Measurements from ENCODE around the gene ITPR3. TPM values are rescaled to one million over a fixed set of nuclear protein-coding genes. Genes with fewer than 3 reads are reported as not detected.

ITPR3 gene
- total and polyA plus RNA-seq, 3 donors from 2014 or later: 58.2 to 146 (median 80.3) TPM

GRCh38 chr6:33738153-33738552 lies 117.0 kb downstream of the ITPR3 start:
- peaks cover 4% of the 10 kb centered on the region for H3K4me1 ChIP-seq
- no peak overlapping the region for H3K27ac ChIP-seq
- no peak for TF ChIP-seq POLR2A (IDR thresholded peaks at IDR 0.05)
- TF ChIP-seq, protein P1, sequence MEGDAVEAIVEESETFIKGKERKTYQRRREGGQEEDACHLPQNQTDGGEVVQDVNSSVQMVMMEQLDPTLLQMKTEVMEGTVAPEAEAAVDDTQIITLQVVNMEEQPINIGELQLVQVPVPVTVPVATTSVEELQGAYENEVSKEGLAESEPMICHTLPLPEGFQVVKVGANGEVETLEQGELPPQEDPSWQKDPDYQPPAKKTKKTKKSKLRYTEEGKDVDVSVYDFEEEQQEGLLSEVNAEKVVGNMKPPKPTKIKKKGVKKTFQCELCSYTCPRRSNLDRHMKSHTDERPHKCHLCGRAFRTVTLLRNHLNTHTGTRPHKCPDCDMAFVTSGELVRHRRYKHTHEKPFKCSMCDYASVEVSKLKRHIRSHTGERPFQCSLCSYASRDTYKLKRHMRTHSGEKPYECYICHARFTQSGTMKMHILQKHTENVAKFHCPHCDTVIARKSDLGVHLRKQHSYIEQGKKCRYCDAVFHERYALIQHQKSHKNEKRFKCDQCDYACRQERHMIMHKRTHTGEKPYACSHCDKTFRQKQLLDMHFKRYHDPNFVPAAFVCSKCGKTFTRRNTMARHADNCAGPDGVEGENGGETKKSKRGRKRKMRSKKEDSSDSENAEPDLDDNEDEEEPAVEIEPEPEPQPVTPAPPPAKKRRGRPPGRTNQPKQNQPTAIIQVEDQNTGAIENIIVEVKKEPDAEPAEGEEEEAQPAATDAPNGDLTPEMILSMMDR (IDR thresholded peaks at IDR 0.05): no peak
- no peak overlapping the region for H3K4me3 ChIP-seq
- WGBS, 2 donors: 96 to 99% methylated on average over 9 of the region's 9 CpGs
- H3K9me3 ChIP-seq: no peaks in the 10 kb centered on the region
- H3K36me3 ChIP-seq (ENCODE audit: low read depth, missing control alignments): no peaks in the 10 kb centered on the region
- no peaks in the 10 kb centered on the region for H3K27me3 ChIP-seq
- DNase-seq: no peak
- intact Hi-C loops (cut with DNase I; ENCODE audit: low total_unique reads): no loop called here

- DNase-seq: no peak
- intact Hi-C loops (cut with DNase I; ENCODE audit: low total_unique reads): no loop called here
- WGBS, 2 donors: 94 to 96% methylated on average over 4 to 5 of the region's 5 CpGs
- no peak overlapping the region for H3K4me3 ChIP-seq
- H3K9me3 ChIP-seq: no peaks in the 10 kb centered on the region
- no peaks in the 10 kb centered on the region for H3K36me3 ChIP-seq (ENCODE audit: low read depth, missing control alignments)
- peaks cover 4% of the 10 kb centered on the region for H3K4me1 ChIP-seq
- H3K27ac ChIP-seq: no peak overlapping the region
- no peaks in the 10 kb centered on the region for H3K27me3 ChIP-seq
- TF ChIP-seq, protein P1 (IDR thresholded peaks at IDR 0.05): no peak
- TF ChIP-seq POLR2A (IDR thresholded peaks at IDR 0.05): no peak
Observed at GRCh38 chr6:33738879-33739278, 117.8 kb downstream of the ITPR3 start.

DNA sequence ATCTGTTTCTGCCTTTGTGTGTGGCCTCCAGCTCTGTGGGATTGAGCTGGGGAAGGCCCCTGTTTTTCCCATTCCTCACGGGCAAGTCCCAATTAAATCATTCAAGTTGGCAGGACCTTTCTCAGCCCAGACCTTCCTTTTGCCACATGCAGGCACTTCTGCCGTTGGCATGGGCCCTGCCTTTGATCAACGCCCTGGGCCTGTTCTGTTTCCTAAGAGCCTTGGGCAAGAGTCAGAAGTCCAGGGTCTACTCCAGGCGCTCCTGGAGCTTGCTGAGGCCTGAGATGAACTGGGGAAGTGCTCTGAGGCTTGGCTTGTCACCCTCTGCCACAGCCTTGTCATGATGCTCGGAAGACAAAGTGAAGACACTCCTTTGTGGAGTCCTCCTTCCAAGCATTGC lies 118.4 kb downstream of the ITPR3 start:
- H3K4me1 ChIP-seq: peaks cover 4% of the 10 kb centered on the region
- H3K36me3 ChIP-seq (ENCODE audit: low read depth, missing control alignments): no peaks in the 10 kb centered on the region
- no peak for DNase-seq
- intact Hi-C loops (cut with DNase I; ENCODE audit: low total_unique reads): no loop called here
- no peak overlapping the region for H3K27ac ChIP-seq
- no peak for TF ChIP-seq POLR2A (IDR thresholded peaks at IDR 0.05)
- TF ChIP-seq, protein P1 (IDR thresholded peaks at IDR 0.05): no peak
- no peaks in the 10 kb centered on the region for H3K9me3 ChIP-seq
- 91 to 97% methylated on average over 5 of the region's 5 CpGs for WGBS, 2 donors
- no peak overlapping the region for H3K4me3 ChIP-seq
- no peaks in the 10 kb centered on the region for H3K27me3 ChIP-seq

- H3K4me3 ChIP-seq: no peak overlapping the region
- H3K4me1 ChIP-seq: peaks cover 4% of the 10 kb centered on the region
- no peaks in the 10 kb centered on the region for H3K36me3 ChIP-seq (ENCODE audit: low read depth, missing control alignments)
- WGBS, 2 donors: 95 to 98% methylated on average over 3 to 6 of the region's 6 CpGs
- H3K9me3 ChIP-seq: no peaks in the 10 kb centered on the region
- no peak overlapping the region for H3K27ac ChIP-seq
- intact Hi-C loops (cut with DNase I; ENCODE audit: low total_unique reads): no loop called here
- H3K27me3 ChIP-seq: no peaks in the 10 kb centered on the region
- DNase-seq: no peak
- TF ChIP-seq, protein P1 (IDR thresholded peaks at IDR 0.05): no peak
- no peak for TF ChIP-seq POLR2A (IDR thresholded peaks at IDR 0.05)
Observed at GRCh38 chr6:33740204-33740608, 119.1 kb downstream of the ITPR3 start.

DNA sequence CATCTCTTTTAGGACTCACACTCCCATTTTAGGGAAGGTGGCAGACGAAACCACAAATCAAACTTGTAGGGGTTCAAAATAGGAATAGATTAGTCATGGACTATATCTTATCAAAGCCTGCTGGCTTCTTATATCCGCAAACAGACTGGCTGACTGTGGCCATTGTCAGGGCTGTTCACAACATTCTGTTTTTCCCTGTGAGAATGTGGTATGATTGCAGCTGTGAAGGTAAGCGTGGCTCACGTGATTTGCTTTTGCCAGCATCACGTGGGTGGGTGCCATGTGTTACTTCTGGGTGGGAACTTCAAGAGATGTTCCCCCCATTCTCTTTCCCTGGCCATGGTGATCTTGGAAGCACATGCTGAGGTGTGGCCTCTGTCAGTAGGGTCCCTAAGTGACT lies 119.7 kb downstream of the ITPR3 start:
- no peak overlapping the region for H3K27ac ChIP-seq
- no peak for TF ChIP-seq POLR2A (IDR thresholded peaks at IDR 0.05)
- TF ChIP-seq, protein P1 (IDR thresholded peaks at IDR 0.05): no peak
- H3K9me3 ChIP-seq: no peaks in the 10 kb centered on the region
- DNase-seq: no peak
- intact Hi-C loops (cut with DNase I; ENCODE audit: low total_unique reads): no loop called here
- peaks cover 4% of the 10 kb centered on the region for H3K4me1 ChIP-seq
- 72 to 89% methylated on average over 5 of the region's 5 CpGs for WGBS, 2 donors
- no peaks in the 10 kb centered on the region for H3K36me3 ChIP-seq (ENCODE audit: low read depth, missing control alignments)
- no peak overlapping the region for H3K4me3 ChIP-seq
- H3K27me3 ChIP-seq: no peaks in the 10 kb centered on the region
